Measurements from ENCODE around the gene MCTP2. TPM values are rescaled to one million over a fixed set of nuclear protein-coding genes. Genes with fewer than 3 reads are reported as not detected.

The MCTP2 gene
- total and polyA plus RNA-seq, 9 of the 15 experiments (the other 6 are each of a cell fraction or from before 2014, with no cell fraction given) = 0.07 TPM; not detected in 8

GRCh38 chr15:94273826-94274225 lies 42.5 kb downstream of the MCTP2 start (continued):
- TF ChIP-seq, protein P1, sequence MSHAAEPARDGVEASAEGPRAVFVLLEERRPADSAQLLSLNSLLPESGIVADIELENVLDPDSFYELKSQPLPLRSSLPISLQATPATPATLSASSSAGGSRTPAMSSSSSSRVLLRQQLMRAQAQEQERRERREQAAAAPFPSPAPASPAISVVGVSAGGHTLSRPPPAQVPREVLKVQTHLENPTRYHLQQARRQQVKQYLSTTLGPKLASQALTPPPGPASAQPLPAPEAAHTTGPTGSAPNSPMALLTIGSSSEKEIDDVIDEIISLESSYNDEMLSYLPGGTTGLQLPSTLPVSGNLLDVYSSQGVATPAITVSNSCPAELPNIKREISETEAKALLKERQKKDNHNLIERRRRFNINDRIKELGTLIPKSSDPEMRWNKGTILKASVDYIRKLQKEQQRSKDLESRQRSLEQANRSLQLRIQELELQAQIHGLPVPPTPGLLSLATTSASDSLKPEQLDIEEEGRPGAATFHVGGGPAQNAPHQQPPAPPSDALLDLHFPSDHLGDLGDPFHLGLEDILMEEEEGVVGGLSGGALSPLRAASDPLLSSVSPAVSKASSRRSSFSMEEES (CRISPR knock-in tag; IDR thresholded peaks at IDR 0.05) = no peak
- TF ChIP-seq RREB1 (CRISPR knock-in tag; IDR thresholded peaks at IDR 0.05) (no peak), ZNF699 (CRISPR knock-in tag; IDR thresholded peaks at IDR 0.05; ENCODE audit: insufficient replicate concordance) (no peak)

All from K562 (cell line).